Measurements from ENCODE around the gene TTC7B. TPM values are rescaled to one million over a fixed set of nuclear protein-coding genes. Genes with fewer than 3 reads are reported as not detected.

The TTC7B gene
- total RNA-seq, 4 donors from 2014 or later: 8.4 to 11.2 (median 9.2) TPM

DNA sequence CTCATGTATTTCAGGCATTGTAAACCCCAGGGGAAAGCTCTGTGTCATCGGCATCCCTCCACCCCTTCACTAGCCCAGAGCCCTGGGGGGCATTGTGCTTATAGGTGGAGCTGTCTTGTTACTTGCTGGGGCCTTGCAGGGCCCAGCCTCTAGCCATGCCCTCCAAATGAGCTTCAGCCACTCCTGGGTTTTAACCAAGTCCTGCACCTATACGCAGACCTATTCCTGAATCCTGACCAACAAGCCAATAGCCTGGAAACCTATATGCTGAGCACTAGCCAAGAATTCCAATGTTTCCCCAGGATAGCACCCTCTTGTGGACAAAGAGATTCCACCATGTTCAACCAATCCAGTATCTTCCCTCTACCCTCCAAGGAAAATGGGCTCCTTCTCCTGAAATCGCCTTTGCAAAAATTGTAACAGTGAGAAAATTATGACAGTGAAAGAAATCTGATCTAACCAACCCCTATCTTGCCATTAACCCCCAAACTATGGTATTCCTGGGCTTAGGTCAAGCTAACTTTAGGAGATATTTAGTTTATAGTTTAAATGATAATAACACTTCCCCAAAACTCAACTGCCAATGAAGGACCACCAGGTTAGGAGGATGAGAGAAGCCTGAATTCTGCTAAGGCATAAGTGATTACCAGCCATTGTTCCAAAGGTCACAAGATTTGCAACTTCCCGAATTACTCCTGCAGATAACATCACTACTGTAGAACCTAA, 55.5 kb downstream of the TTC7B start:
- WGBS, 2 donors (ENCODE audit: low coverage in 1 of 2): 79 to 90% methylated on average over 2 to 4 of the region's 4 CpGs
- intact Hi-C loops (cut with DNase I; ENCODE audit: low total_unique reads): no loop called here
- no peak overlapping the region for H3K27ac ChIP-seq
- no peaks in the 10 kb centered on the region for H3K27me3 ChIP-seq
- in situ Hi-C loops (cut with MboI; ENCODE audit: low pct_ligation_motif_present in 1 of 4, low pct_unique_long_range_greater_than_20kb in 1 of 4, low sequenced_read_pairs in 3 of 4): loop anchor here in 1 of 4 donors (10.0 kb wide), 1 partner anchor 456 kb away; no protein-coding TSS in a partner anchor
- DNase-seq: no peak
- no peak overlapping the region for H3K4me3 ChIP-seq
- H3K9me3 ChIP-seq: peaks cover 10 to 14% of the 10 kb centered on the region in 2 donors
- H3K36me3 ChIP-seq: no peaks in the 10 kb centered on the region
- TF ChIP-seq POLR2A (IDR thresholded peaks at IDR 0.05) (no peak), EP300 (IDR thresholded peaks at IDR 0.05; ENCODE audit: low read depth) (no peak), POLR2AphosphoS5 (IDR thresholded peaks at IDR 0.05) (no peak)
- TF ChIP-seq, protein P1, sequence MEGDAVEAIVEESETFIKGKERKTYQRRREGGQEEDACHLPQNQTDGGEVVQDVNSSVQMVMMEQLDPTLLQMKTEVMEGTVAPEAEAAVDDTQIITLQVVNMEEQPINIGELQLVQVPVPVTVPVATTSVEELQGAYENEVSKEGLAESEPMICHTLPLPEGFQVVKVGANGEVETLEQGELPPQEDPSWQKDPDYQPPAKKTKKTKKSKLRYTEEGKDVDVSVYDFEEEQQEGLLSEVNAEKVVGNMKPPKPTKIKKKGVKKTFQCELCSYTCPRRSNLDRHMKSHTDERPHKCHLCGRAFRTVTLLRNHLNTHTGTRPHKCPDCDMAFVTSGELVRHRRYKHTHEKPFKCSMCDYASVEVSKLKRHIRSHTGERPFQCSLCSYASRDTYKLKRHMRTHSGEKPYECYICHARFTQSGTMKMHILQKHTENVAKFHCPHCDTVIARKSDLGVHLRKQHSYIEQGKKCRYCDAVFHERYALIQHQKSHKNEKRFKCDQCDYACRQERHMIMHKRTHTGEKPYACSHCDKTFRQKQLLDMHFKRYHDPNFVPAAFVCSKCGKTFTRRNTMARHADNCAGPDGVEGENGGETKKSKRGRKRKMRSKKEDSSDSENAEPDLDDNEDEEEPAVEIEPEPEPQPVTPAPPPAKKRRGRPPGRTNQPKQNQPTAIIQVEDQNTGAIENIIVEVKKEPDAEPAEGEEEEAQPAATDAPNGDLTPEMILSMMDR (IDR thresholded peaks at IDR 0.05): peak; percentile 43 to 58 (median 50)
- peaks cover 9 to 20% (median 13%) of the 10 kb centered on the region in 4 donors for H3K4me1 ChIP-seq

DNA sequence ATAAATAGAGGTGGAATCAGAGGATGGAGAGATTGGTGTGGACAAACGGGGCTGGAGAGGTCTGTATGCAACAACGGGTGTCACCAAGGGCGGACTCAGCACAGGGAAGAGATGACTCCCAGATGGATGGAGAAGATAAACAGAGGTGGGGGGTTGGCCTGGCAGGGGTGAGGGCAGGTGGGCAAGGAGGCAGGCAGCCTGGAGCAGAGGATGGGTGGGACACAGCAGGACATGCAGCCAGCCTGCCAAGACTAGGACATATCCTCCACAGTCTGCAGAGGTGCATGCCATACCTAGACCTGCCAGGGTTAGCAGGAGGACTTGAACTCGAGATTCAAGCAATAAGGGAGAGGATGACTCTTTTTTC, 56.2 kb downstream of the TTC7B start:
- H3K4me1 ChIP-seq: peaks cover 9 to 20% (median 13%) of the 10 kb centered on the region in 4 donors
- intact Hi-C loops (cut with DNase I; ENCODE audit: low total_unique reads) (no loop called here), in situ Hi-C loops (cut with MboI; ENCODE audit: low pct_ligation_motif_present in 1 of 4, low pct_unique_long_range_greater_than_20kb in 1 of 4, low sequenced_read_pairs in 3 of 4) (loop anchor here in 1 of 4 donors (10.0 kb wide), 1 partner anchor 455 kb away; no protein-coding TSS in a partner anchor)
- WGBS, 2 donors (ENCODE audit: low coverage in 1 of 2): 83% methylated on average over 1 to 4 of the region's 4 CpGs
- no peaks in the 10 kb centered on the region for H3K36me3 ChIP-seq
- peak overlapping the region in 3 of 4 donors; percentile 87 to 89 (median 88) for H3K27ac ChIP-seq
- no peak for DNase-seq
- peaks cover 10 to 14% of the 10 kb centered on the region in 2 donors for H3K9me3 ChIP-seq
- no peak overlapping the region for H3K4me3 ChIP-seq
- no peaks in the 10 kb centered on the region for H3K27me3 ChIP-seq
- TF ChIP-seq EP300 (IDR thresholded peaks at IDR 0.05; ENCODE audit: low read depth) (no peak), POLR2AphosphoS5 (IDR thresholded peaks at IDR 0.05) (no peak), POLR2A (IDR thresholded peaks at IDR 0.05) (no peak)
- TF ChIP-seq, protein P1 (IDR thresholded peaks at IDR 0.05): no peak

DNA sequence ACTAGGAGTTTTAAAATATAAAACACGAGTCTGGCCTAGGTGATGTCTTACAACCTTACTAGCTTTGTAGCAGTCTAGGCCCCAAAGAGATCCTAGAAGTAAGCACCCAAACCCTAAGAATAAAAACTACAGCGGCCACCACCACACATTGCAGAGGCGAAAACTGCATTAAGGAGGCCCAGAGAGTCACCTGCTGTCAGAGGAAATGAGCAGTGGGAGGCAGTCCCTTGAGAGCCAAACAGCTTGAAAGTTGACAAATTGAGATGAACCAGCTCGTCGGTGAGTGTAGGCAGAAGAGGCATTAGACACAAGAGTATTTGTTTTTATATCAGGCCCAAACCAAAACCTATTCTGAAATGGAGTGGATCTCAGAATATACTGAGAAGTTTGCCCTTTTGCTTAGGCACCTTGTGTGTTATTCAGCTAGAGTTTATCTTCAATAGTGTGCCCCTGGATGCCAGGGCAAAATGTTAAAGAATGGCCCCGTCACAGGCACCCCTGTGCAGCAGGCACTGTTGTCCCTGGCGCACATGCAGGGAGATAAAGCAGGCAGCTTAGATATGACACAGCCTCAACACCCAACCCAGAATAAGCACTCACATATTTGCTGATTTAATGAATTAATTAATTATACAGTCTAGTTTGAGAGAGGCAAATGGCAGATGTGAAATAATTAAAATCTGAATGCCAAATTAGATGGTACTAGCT, 56.7 kb downstream of the TTC7B start:
- Histone ChIP-seq H3K27ac (peak overlapping the region; percentile 85 to 89 (median 88)), H3K4me1 (peaks cover 9 to 20% (median 13%) of the 10 kb centered on the region in 4 donors), H3K36me3 (no peaks in the 10 kb centered on the region), H3K27me3 (no peaks in the 10 kb centered on the region), H3K4me3 (no peak overlapping the region), H3K9me3 (peaks cover 10 to 14% of the 10 kb centered on the region in 2 donors)
- WGBS, 2 donors (ENCODE audit: low coverage in 1 of 2): 73 to 77% methylated on average over 5 to 7 of the region's 7 CpGs
- TF ChIP-seq POLR2A (IDR thresholded peaks at IDR 0.05) (no peak), POLR2AphosphoS5 (IDR thresholded peaks at IDR 0.05) (no peak), EP300 (IDR thresholded peaks at IDR 0.05; ENCODE audit: low read depth) (no peak)
- TF ChIP-seq, protein P1 (IDR thresholded peaks at IDR 0.05): no peak
- no peak for DNase-seq
- in situ Hi-C loops (cut with MboI; ENCODE audit: low pct_ligation_motif_present in 1 of 4, low pct_unique_long_range_greater_than_20kb in 1 of 4, low sequenced_read_pairs in 3 of 4) (loop anchor here in 1 of 4 donors (10.0 kb wide), 1 partner anchor 455 kb away; no protein-coding TSS in a partner anchor), intact Hi-C loops (cut with DNase I; ENCODE audit: low total_unique reads) (loop anchor here (10.0 kb wide), 1 partner anchor 365 kb away; the partner anchor contains the start of gene CALM1)

DNA sequence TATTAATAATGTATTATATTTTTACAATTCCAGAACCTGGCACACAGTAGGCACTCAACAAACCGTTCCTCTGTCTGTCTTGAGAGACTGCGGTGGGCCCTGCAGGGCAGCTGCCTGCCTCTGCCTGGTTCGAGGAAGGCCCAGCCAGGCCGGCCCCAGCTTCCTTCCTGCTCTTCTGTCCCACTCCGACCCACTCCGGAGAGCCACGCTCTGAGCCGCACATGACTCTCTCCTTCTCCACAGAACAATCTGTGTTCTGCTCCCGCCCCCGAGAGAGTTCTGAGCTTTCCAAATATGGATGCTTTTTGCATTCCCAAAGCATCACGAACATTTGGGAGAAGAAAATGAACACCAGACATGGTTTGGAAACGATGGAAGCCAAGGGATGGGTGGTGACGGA, 57.3 kb downstream of the TTC7B start:
- no peaks in the 10 kb centered on the region for H3K36me3 ChIP-seq
- peaks cover 9 to 20% (median 13%) of the 10 kb centered on the region in 4 donors for H3K4me1 ChIP-seq
- H3K4me3 ChIP-seq: peak overlapping the region in 3 of 4 donors; percentile 37 to 52 (median 39)
- WGBS, 2 donors (ENCODE audit: low coverage in 1 of 2): 57 to 62% methylated on average over 10 to 13 of the region's 13 CpGs
- intact Hi-C loops (cut with DNase I; ENCODE audit: low total_unique reads): loop anchor here (10.0 kb wide), 1 partner anchor 364 kb away; the partner anchor contains the start of gene CALM1
- DNase-seq: peak; percentile 42
- in situ Hi-C loops (cut with MboI; ENCODE audit: low pct_ligation_motif_present in 1 of 4, low pct_unique_long_range_greater_than_20kb in 1 of 4, low sequenced_read_pairs in 3 of 4): no loop called here
- no peaks in the 10 kb centered on the region for H3K27me3 ChIP-seq
- H3K27ac ChIP-seq: peak overlapping the region; percentile 85 to 89 (median 88)
- TF ChIP-seq EP300 (IDR thresholded peaks at IDR 0.05; ENCODE audit: low read depth) (no peak), POLR2A (IDR thresholded peaks at IDR 0.05) (peak; percentile 29), POLR2AphosphoS5 (IDR thresholded peaks at IDR 0.05) (peak in 2 of 3 donors; percentile 10 to 36)
- TF ChIP-seq, protein P1 (IDR thresholded peaks at IDR 0.05): no peak
- H3K9me3 ChIP-seq: peaks cover 10 to 14% of the 10 kb centered on the region in 2 donors
